HepG2 (cell line): ENCODE data around the gene EIF5. TPM values are rescaled to one million over a fixed set of nuclear protein-coding genes. Genes with fewer than 3 reads are reported as not detected.

Experiments used
- AGO2 ChIP-seq: fragments of 200-400 bp; formaldehyde crosslinking; optimal IDR thresholded peaks from 2 replicates; pipeline ENCODE3; 2017; ENCODE audit warnings: mild to moderate bottlenecking, low read depth, low read length, moderate library complexity
- CBX5 ChIP-seq: sonication (generic); formaldehyde crosslinking; IDR thresholded peaks from 2 replicates; pipeline ENCODE4 v1.4.0; 2020; ENCODE audit warnings: missing genetic modification reagents, borderline replicate concordance
- CEBPG ChIP-seq: IDR thresholded peaks from 2 replicates; pipeline ENCODE4 v1.6.1; 2016
- ESRRA ChIP-seq: sonication (generic); formaldehyde crosslinking; IDR thresholded peaks from 2 replicates; pipeline ENCODE4 v1.5.1; 2020; ENCODE audit warnings: mild to moderate bottlenecking, low read depth, missing genetic modification reagents
- HNRNPK ChIP-seq: fragments of 200-400 bp; formaldehyde crosslinking; IDR thresholded peaks from 2 replicates; pipeline ENCODE4 v1.6.1; 2018; ENCODE audit warnings: low read length, low read depth, moderate library complexity, mild to moderate bottlenecking; ENCODE audit not compliant: poor library complexity, severe bottlenecking
- JUNB ChIP-seq: sonication (generic); formaldehyde crosslinking; IDR thresholded peaks from 2 replicates; pipeline ENCODE4 v1.8.0; 2022; ENCODE audit warnings: missing genetic modification reagents, mild to moderate bottlenecking, borderline replicate concordance
- NCOA5 ChIP-seq: sonication (generic); formaldehyde crosslinking; IDR thresholded peaks from 2 replicates; pipeline ENCODE4 v1.4.0; 2020; ENCODE audit warnings: missing genetic modification reagents
- NFIC ChIP-seq: IDR thresholded peaks from 2 replicates; pipeline ENCODE4 v1.6.1; 2012; ENCODE audit warnings: mild to moderate bottlenecking, low read length, inconsistent platforms
- RFXANK ChIP-seq: IDR thresholded peaks from 2 replicates; pipeline ENCODE4 v1.6.1; 2016
- SP1 ChIP-seq, 2 experiments: fragments of 450-650 bp in 1 of 2; sonication (generic) in 1 of 2; formaldehyde crosslinking in 1 of 2; IDR thresholded peaks; 2 replicates each; pipeline versions ENCODE4 v1.4.0 to v1.6.1; 2016 to 2020; ENCODE audit warnings: missing genetic modification reagents in 1 of 2
- SP5 ChIP-seq: IDR thresholded peaks from 2 replicates; pipeline ENCODE4 v1.6.1; 2016; ENCODE audit warnings: low read depth, borderline replicate concordance
- THAP11 ChIP-seq: IDR thresholded peaks from 2 replicates; pipeline ENCODE4 v1.6.1; 2016; ENCODE audit warnings: missing biosample characterization, missing genetic modification reagents
- TOE1 ChIP-seq: sonication (generic); formaldehyde crosslinking; IDR thresholded peaks from 2 replicates; pipeline ENCODE4 v1.4.0; 2020; ENCODE audit warnings: mild to moderate bottlenecking, missing genetic modification reagents
- YEATS2 ChIP-seq: sonication (generic); formaldehyde crosslinking; IDR thresholded peaks from 2 replicates; pipeline ENCODE4 v1.4.0; 2020; ENCODE audit warnings: missing genetic modification reagents, borderline replicate concordance
- ZNF160 ChIP-seq: sonication (generic); formaldehyde crosslinking; IDR thresholded peaks from 2 replicates; pipeline ENCODE4 v1.8.0; 2022; ENCODE audit warnings: mild to moderate bottlenecking, inconsistent platforms, missing genetic modification reagents
- ZNF205 ChIP-seq: IDR thresholded peaks from 2 replicates; pipeline ENCODE4 v1.6.1; 2018; ENCODE audit warnings: missing biosample characterization, missing genetic modification reagents
- ZNF550 ChIP-seq: sonication (generic); formaldehyde crosslinking; IDR thresholded peaks from 2 replicates; pipeline ENCODE4 v1.4.0; 2020; ENCODE audit warnings: mild to moderate bottlenecking, missing genetic modification reagents, borderline replicate concordance
- ZNF563 ChIP-seq: sonication (generic); formaldehyde crosslinking; IDR thresholded peaks from 2 replicates; pipeline ENCODE4 v1.8.0; 2022; ENCODE audit warnings: mild to moderate bottlenecking, moderate library complexity, missing genetic modification reagents
- ZNF720 ChIP-seq: sonication (generic); formaldehyde crosslinking; IDR thresholded peaks from 2 replicates; pipeline ENCODE4 v1.4.0; 2020; ENCODE audit warnings: missing genetic modification reagents
- ZNF781 ChIP-seq: sonication (generic); formaldehyde crosslinking; IDR thresholded peaks from 2 replicates; pipeline ENCODE4 v1.5.1; 2020; ENCODE audit warnings: borderline replicate concordance, mild to moderate bottlenecking, missing genetic modification reagents; ENCODE audit errors: not compliant biosample characterization
- ZNF792 ChIP-seq: IDR thresholded peaks from 2 replicates; pipeline ENCODE4 v1.6.1; 2016
- polyA plus RNA-seq, 8 experiments: library from polyadenylated mRNA; depleted of rRNA in 3 of 8; stranded (reverse) in 7 of 8; unstranded in 1 of 8; fragments of >200 nt; fragmentation: Illumina TruSeq in 4 of 8; extraction: Trizol in 4 of 8; gene quantifications; 2 replicates each; pipeline versions ENCODE4 v1.2.1 to v1.2.3, GENCODE V29; 2011 to 2016; ENCODE audit warnings: low read depth in 4 of 8, missing spikeins in 1 of 8, mixed read lengths in 1 of 8; ENCODE audit not compliant: insufficient read depth in 1 of 8
- total RNA-seq, 5 experiments: library from RNA; depleted of rRNA; stranded (reverse); fragments of >200 nt; fragmentation: Illumina TruSeq; extraction: Trizol; gene quantifications; 2 replicates each; pipeline ENCODE4 v1.2.3, GENCODE V29; 2016; ENCODE audit warnings: low read depth in 1 of 5
- TF ChIP-seq, protein P1 (sequence below): sonication (generic); formaldehyde crosslinking; IDR thresholded peaks from 2 replicates; pipeline ENCODE4 v1.8.1; 2023; ENCODE audit warnings: mild to moderate bottlenecking, inconsistent platforms, moderate library complexity, missing genetic modification reagents, borderline replicate concordance
- TF ChIP-seq, protein P2 (sequence below): sonication (generic); formaldehyde crosslinking; IDR thresholded peaks from 2 replicates; pipeline ENCODE4 v1.4.0; 2020; ENCODE audit warnings: missing genetic modification reagents, borderline replicate concordance
- TF ChIP-seq, protein P3 (sequence below): sonication (generic); formaldehyde crosslinking; IDR thresholded peaks from 2 replicates; pipeline ENCODE4 v1.4.0; 2020; ENCODE audit warnings: missing genetic modification reagents, borderline replicate concordance
- TF ChIP-seq, protein P4 (sequence below): IDR thresholded peaks from 2 replicates; pipeline ENCODE4 v1.6.1; 2016

The EIF5 gene
- total and polyA plus RNA-seq, 2 of the 13 experiments (the other 11 are each of a cell fraction or from before 2014, with no cell fraction given): 189 to 281 TPM

DNA sequence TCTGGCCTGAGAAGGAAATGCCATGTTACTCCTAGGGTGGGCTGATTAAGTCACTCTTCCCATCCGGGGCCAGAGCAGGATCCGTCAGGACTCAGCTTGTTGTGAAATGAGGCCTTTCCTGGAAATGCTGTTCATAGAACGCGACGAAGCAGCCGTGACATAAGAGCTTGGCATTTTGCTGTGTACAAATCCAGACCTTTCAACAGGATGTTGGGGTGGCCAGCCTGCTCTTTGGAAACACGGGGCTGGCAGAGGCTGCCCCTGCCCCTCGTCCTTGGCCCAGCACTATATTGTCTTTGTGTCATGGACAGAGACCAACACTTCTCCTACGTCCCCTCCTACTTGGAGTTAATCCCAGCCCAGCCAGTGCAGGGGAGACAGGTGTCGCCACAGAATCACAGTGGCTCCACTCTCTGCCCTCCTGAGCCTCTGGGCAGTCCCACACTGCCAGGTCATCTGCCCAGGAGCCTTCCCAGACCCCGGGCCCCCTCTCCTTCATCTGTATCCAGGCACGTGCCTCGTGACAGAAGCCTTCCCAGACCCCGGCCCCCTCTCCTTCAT lies 18.6 kb upstream of the EIF5 start (continued):
- TF ChIP-seq, protein P1, sequence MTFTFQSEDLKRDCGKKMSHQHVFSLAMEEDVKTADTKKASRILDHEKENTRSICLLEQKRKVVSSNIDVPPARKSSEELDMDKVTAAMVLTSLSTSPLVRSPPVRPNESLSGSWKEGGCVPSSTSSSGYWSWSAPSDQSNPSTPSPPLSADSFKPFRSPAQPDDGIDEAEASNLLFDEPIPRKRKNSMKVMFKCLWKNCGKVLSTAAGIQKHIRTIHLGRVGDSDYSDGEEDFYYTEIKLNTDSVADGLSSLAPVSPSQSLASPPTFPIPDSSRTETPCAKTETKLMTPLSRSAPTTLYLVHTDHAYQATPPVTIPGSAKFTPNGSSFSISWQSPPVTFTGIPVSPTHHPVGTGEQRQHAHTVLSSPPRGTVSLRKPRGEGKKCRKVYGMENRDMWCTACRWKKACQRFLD (CRISPR knock-in tag): no peak
- TF ChIP-seq ZNF160 (CRISPR knock-in tag): no peak
- TF ChIP-seq ZNF550 (CRISPR knock-in tag): no peak
- TF ChIP-seq HNRNPK: no peak
- no peak for TF ChIP-seq ZNF720 (CRISPR knock-in tag)
- 0 out of 2 replicates have a peak, but pooled peaks have one; percentile 27 for TF ChIP-seq SP5
- TF ChIP-seq TOE1 (CRISPR knock-in tag): no peak
- TF ChIP-seq CBX5 (CRISPR knock-in tag): peak; percentile 50; the same call in 1 of the 2 replicates
- TF ChIP-seq RFXANK (CRISPR knock-in tag): no peak
- TF ChIP-seq ESRRA (CRISPR knock-in tag): no peak
- TF ChIP-seq NFIC: no peak
- peak; percentile 66; the same call in 1 of the 2 replicates for TF ChIP-seq YEATS2
- TF ChIP-seq SP1 (IDR thresholded peaks at IDR 0.05): no peak
- no peak for TF ChIP-seq SP1 (CRISPR knock-in tag; IDR thresholded peaks at IDR 0.05)
- TF ChIP-seq, protein P2, sequence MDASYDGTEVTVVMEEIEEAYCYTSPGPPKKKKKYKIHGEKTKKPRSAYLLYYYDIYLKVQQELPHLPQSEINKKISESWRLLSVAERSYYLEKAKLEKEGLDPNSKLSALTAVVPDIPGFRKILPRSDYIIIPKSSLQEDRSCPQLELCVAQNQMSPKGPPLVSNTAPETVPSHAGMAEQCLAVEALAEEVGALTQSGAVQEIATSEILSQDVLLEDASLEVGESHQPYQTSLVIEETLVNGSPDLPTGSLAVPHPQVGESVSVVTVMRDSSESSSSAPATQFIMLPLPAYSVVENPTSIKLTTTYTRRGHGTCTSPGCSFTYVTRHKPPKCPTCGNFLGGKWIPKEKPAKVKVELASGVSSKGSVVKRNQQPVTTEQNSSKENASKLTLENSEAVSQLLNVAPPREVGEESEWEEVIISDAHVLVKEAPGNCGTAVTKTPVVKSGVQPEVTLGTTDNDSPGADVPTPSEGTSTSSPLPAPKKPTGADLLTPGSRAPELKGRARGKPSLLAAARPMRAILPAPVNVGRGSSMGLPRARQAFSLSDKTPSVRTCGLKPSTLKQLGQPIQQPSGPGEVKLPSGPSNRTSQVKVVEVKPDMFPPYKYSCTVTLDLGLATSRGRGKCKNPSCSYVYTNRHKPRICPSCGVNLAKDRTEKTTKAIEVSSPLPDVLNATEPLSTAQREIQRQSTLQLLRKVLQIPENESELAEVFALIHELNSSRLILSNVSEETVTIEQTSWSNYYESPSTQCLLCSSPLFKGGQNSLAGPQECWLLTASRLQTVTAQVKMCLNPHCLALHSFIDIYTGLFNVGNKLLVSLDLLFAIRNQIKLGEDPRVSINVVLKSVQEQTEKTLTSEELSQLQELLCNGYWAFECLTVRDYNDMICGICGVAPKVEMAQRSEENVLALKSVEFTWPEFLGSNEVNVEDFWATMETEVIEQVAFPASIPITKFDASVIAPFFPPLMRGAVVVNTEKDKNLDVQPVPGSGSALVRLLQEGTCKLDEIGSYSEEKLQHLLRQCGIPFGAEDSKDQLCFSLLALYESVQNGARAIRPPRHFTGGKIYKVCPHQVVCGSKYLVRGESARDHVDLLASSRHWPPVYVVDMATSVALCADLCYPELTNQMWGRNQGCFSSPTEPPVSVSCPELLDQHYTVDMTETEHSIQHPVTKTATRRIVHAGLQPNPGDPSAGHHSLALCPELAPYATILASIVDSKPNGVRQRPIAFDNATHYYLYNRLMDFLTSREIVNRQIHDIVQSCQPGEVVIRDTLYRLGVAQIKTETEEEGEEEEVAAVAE (CRISPR knock-in tag): no peak; the same call in 1 of the 2 replicates
- no peak for TF ChIP-seq ZNF563 (CRISPR knock-in tag)
- peak; percentile 51 for TF ChIP-seq THAP11
- TF ChIP-seq, protein P3, sequence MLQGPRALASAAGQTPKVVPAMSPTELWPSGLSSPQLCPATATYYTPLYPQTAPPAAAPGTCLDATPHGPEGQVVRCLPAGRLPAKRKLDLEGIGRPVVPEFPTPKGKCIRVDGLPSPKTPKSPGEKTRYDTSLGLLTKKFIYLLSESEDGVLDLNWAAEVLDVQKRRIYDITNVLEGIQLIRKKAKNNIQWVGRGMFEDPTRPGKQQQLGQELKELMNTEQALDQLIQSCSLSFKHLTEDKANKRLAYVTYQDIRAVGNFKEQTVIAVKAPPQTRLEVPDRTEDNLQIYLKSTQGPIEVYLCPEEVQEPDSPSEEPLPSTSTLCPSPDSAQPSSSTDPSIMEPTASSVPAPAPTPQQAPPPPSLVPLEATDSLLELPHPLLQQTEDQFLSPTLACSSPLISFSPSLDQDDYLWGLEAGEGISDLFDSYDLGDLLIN (CRISPR knock-in tag): no peak
- TF ChIP-seq ZNF792 (CRISPR knock-in tag): 0 out of 2 replicates have a peak, but pooled peaks have one; percentile 23
- no peak for TF ChIP-seq ZNF781 (CRISPR knock-in tag)
- peak; percentile 72 for TF ChIP-seq CEBPG (CRISPR knock-in tag)
- TF ChIP-seq, protein P4, sequence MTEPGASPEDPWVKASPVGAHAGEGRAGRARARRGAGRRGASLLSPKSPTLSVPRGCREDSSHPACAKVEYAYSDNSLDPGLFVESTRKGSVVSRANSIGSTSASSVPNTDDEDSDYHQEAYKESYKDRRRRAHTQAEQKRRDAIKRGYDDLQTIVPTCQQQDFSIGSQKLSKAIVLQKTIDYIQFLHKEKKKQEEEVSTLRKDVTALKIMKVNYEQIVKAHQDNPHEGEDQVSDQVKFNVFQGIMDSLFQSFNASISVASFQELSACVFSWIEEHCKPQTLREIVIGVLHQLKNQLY (CRISPR knock-in tag): no peak
- TF ChIP-seq NCOA5 (CRISPR knock-in tag): no peak
- TF ChIP-seq ZNF205 (CRISPR knock-in tag): no peak
- TF ChIP-seq JUNB (CRISPR knock-in tag): no peak
- no peak for TF ChIP-seq AGO2
